Thyroid gland (tissue), 4 donors: ENCODE measurements around the gene FHOD3.

ENCODE experiments used
- CTCF ChIP-seq, 6 experiments: fragments of 200-600 bp in 3 of 6; fragments of 450-650 bp in 3 of 6; sonication (generic) in 3 of 6; IDR thresholded peaks; one replicate each; pipeline ENCODE4 v1.5.1; 2016 to 2019; ENCODE audit warnings: antibody characterized with exemption in 6 of 6, mild to moderate bottlenecking in 2 of 6, inconsistent platforms in 1 of 6, moderate library complexity in 1 of 6
- POLR2A ChIP-seq, 2 donors: fragments of 450-650 bp; IDR thresholded peaks; one replicate each; pipeline ENCODE4 v1.6.1; 2017; ENCODE audit warnings: antibody characterized with exemption in 2 of 2, mild to moderate bottlenecking in 2 of 2, moderate library complexity in 1 of 2

GRCh38 chr18:36627637-36628036 lies 330.1 kb downstream of the FHOD3 start:
- TF ChIP-seq CTCF (IDR thresholded peaks at IDR 0.05) (no peak), POLR2A (IDR thresholded peaks at IDR 0.05) (no peak)
